D721Med (cell line): ENCODE results near the gene ATP8A2.

ENCODE experiments used
- DNase-seq: peaks from one replicate; pipeline ENCODE4 v3.0.0; 2011; ENCODE audit warnings: low spot score; ENCODE audit not compliant: insufficient read length
- FAIRE-seq: peaks from 2 replicates; lab custom pipeline; 2011; peaks lifted over from hg19 to GRCh38; lab: Jason Lieb, UNC
- CTCF ChIP-seq: IDR thresholded peaks from 2 replicates; pipeline ENCODE4 v1.5.1; 2012; ENCODE audit warnings: mild to moderate bottlenecking, control low read depth; ENCODE audit not compliant: insufficient read depth; ENCODE audit errors: missing control alignments

Gene ATP8A2

GRCh38 chr13:25899464-25899863, 527.7 kb downstream of the ATP8A2 start:
- FAIRE-seq (no peak), DNase-seq (no peak)
- no peak for TF ChIP-seq CTCF

GRCh38 chr13:25899952-25900351, 528.2 kb downstream of the ATP8A2 start:
- FAIRE-seq = no peak
- no peak for DNase-seq
- no peak for TF ChIP-seq CTCF

GRCh38 chr13:25901460-25902376, 529.9 kb downstream of the ATP8A2 start:
- DNase-seq (no peak), FAIRE-seq (no peak)
- TF ChIP-seq CTCF = no peak

GRCh38 chr13:25902455-25902854, 530.7 kb downstream of the ATP8A2 start:
- DNase-seq = no peak
- no peak for TF ChIP-seq CTCF
- no peak for FAIRE-seq

- DNase-seq = no peak
- no peak for TF ChIP-seq CTCF
- FAIRE-seq = no peak
Measured at GRCh38 chr13:25902891-25903341, 531.1 kb downstream of the ATP8A2 start.

- FAIRE-seq = no peak
- no peak for TF ChIP-seq CTCF
Measured at GRCh38 chr13:25904830-25905229, 533.1 kb downstream of the ATP8A2 start.

GRCh38 chr13:25905611-25906010, 533.8 kb downstream of the ATP8A2 start:
- DNase-seq (no peak), FAIRE-seq (no peak)
- TF ChIP-seq CTCF = no peak

More at GRCh38 chr13:25904830-25905229, 533.1 kb downstream of the ATP8A2 start:
- no peak for DNase-seq
